Suppressor macrophage treated with lipopolysaccharide for 1 hour (primary cell): ENCODE data around the gene SSR4.
"Not testable (repeated sequence)": the region's sequence is repeated elsewhere in the genome, so short reads cannot be mapped to it uniquely, and the experiment has no call there.

Source experiments
- DNase-seq, 3 donors: peaks; one replicate each; pipeline ENCODE4 v3.0.0-alpha.2; 2020 to 2022

Gene SSR4

GRCh38 chrX:153794018-153794896, at the start of gene SSR4, which contains the start of gene IDH3G:
TSS of gene SSR4 (plus strand) at chrX:153794668. CDS start at chrX:153794688, 20 bp downstream.
TSS of gene IDH3G (minus strand) at chrX:153794375. CDS start at chrX:153794326, 49 bp downstream.
- DNase-seq, result peak; percentile 94 to 96 (median 96)

GRCh38 chrX:153745067-153745433, 49.4 kb upstream of the SSR4 start:
- not testable (repeated sequence) for DNase-seq

GRCh38 chrX:153746359-153746758, 48.1 kb upstream of the SSR4 start:
- DNase-seq, result no peak

GRCh38 chrX:153746991-153747390, 47.5 kb upstream of the SSR4 start:
- not testable (repeated sequence) for DNase-seq

GRCh38 chrX:153749017-153749416, 45.5 kb upstream of the SSR4 start:
- not testable (repeated sequence) for DNase-seq

- DNase-seq, result no peak
These were observed 44.2 kb upstream of the SSR4 start for GRCh38 chrX:153750127-153750774.

- DNase-seq, result no peak
These were observed 39.3 kb upstream of the SSR4 start for GRCh38 chrX:153755136-153755535.

- no peak for DNase-seq
These were observed 32.6 kb upstream of the SSR4 start for GRCh38 chrX:153761863-153762262.

GRCh38 chrX:153762626-153763173, 31.8 kb upstream of the SSR4 start:
- DNase-seq, result no peak

- no peak for DNase-seq
These were observed 31.1 kb upstream of the SSR4 start for GRCh38 chrX:153763298-153763932.

- peak; percentile 76 to 87 (median 83) for DNase-seq
These were observed 30.3 kb upstream of the SSR4 start, which contains the start of gene PLXNB3 for GRCh38 chrX:153763989-153764755. TSS of gene PLXNB3 (plus strand) at chrX:153764249. CDS start at chrX:153765536, 1,287 bp downstream.

GRCh38 chrX:153764786-153765137, 29.7 kb upstream of the SSR4 start:
- no peak for DNase-seq

- DNase-seq, result no peak
These were observed 29.1 kb upstream of the SSR4 start for GRCh38 chrX:153765138-153766079.

- peak; percentile 62 to 69 (median 63) for DNase-seq
These were observed 28.2 kb upstream of the SSR4 start for GRCh38 chrX:153766098-153766817.

- no peak for DNase-seq
These were observed 27.4 kb upstream of the SSR4 start for GRCh38 chrX:153766871-153767673.

GRCh38 chrX:153767674-153768055, 26.8 kb upstream of the SSR4 start:
- DNase-seq, result no peak

GRCh38 chrX:153768311-153769157, 25.9 kb upstream of the SSR4 start:
- DNase-seq, result no peak

GRCh38 chrX:153769158-153769864, 25.2 kb upstream of the SSR4 start:
- no peak for DNase-seq
